Neural progenitor cell (in vitro differentiated cells): ENCODE results near the gene MYOM1.

ENCODE experiments used
- EZH2 ChIP-seq: fragments of 200-600 bp; sonication (generic); IDR thresholded peaks from 2 replicates; pipeline ENCODE4 v1.6.1; 2017; ENCODE audit warnings: antibody characterized with exemption, mild to moderate bottlenecking, moderate library complexity
- EZH2phosphoT487 ChIP-seq: fragments of 200-600 bp; sonication (generic); IDR thresholded peaks from 2 replicates; pipeline ENCODE4 v1.6.1; 2017; ENCODE audit warnings: antibody characterized with exemption
- TF ChIP-seq, protein P1 (sequence below): fragments of 200-600 bp; sonication (generic); IDR thresholded peaks from 2 replicates; pipeline ENCODE4 v1.5.1; 2017; ENCODE audit warnings: antibody characterized with exemption, mild to moderate bottlenecking

DNA sequence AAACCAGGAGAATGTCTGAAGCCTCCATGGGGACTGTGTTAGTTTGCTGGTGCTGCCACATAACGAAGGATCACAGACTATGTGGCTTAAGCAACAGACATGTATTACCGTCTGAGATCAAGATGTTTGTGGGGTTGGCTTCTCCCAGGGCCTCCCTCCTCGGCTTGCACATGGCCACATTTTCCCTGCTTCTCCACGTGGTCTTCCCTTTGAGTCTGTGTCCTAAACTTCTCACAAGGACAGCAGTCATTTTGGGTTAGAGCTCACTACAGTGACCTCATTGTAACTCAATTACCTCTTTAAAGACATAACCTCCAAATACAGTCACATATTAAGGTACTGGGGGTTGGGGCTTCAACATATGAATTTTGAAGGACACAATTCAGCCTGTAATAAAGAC is 162.2 kb downstream of the MYOM1 start:
- TF ChIP-seq EZH2 (no peak), EZH2phosphoT487 (no peak)
- TF ChIP-seq, protein P1, sequence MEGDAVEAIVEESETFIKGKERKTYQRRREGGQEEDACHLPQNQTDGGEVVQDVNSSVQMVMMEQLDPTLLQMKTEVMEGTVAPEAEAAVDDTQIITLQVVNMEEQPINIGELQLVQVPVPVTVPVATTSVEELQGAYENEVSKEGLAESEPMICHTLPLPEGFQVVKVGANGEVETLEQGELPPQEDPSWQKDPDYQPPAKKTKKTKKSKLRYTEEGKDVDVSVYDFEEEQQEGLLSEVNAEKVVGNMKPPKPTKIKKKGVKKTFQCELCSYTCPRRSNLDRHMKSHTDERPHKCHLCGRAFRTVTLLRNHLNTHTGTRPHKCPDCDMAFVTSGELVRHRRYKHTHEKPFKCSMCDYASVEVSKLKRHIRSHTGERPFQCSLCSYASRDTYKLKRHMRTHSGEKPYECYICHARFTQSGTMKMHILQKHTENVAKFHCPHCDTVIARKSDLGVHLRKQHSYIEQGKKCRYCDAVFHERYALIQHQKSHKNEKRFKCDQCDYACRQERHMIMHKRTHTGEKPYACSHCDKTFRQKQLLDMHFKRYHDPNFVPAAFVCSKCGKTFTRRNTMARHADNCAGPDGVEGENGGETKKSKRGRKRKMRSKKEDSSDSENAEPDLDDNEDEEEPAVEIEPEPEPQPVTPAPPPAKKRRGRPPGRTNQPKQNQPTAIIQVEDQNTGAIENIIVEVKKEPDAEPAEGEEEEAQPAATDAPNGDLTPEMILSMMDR: no peak
